ENCODE results near the gene TAS1R3. TPM values are rescaled to one million over a fixed set of nuclear protein-coding genes. Genes with fewer than 3 reads are reported as not detected.

The TAS1R3 gene
- total RNA-seq, 2 experiments from 2014 or later = 0.99 to 1.1 TPM

DNA sequence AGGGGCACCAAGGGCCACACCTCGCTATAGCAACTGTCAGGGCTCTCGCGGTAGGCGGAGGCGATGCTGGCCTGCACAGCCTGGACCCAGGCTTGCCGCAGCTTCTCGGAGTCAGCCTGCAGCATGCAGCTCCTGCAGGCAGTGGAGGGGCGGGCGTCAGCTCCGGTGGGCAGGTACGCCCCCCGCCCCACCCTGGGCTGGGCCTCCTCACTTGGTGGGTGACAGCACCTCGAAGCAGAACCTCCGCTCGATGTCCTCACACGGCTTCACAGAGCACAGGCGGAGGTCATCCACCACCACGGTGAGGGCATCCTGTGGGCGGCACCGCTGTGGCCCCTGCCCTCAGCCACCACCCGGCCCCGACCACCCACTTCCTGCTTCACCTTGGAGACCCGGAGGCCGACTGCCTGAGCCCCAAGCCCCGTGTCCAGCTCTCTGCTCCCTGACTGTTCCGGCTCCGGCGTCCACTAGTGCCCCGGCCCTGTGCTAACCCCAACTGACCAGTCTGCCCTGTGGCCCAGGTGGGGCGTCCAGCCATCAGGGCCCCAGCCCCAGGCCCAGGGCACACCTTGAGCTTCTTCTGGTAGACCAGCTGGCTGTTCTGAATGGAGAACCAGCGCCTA lies 33.2 kb upstream of the TAS1R3 start:
- intact Hi-C loops (cut with micrococcal nuclease; ENCODE audit: unreplicated experiment) = no loop called here
- CTCF ChIA-PET (ENCODE audit: unreplicated experiment) = no interaction called here
- Histone ChIP-seq H2AFZ (ENCODE audit: low read length) (no peak overlapping the region), H3K27ac (ENCODE audit: low read depth, low read length, poor library complexity, severe bottlenecking) (no peak overlapping the region), H3K9me3 (ENCODE audit: low read length) (no peaks in the 10 kb centered on the region), H3K9me2 (ENCODE audit: insufficient read depth, low read length) (no peaks in the 10 kb centered on the region), H3K79me2 (ENCODE audit: insufficient read depth, low read depth, low read length) (no peaks in the 10 kb centered on the region), H3K4me3 (ENCODE audit: low read depth, low read length, poor library complexity, severe bottlenecking) (no peak overlapping the region), H3K4me2 (ENCODE audit: low read length) (no peak overlapping the region), H4K20me1 (ENCODE audit: insufficient read depth, low read length) (no peaks in the 10 kb centered on the region), H3K4me1 (ENCODE audit: insufficient read depth, low read length, poor library complexity, severe bottlenecking) (no peaks in the 10 kb centered on the region), H3K36me3 (ENCODE audit: insufficient read depth, low read length) (no peaks in the 10 kb centered on the region)
- no peak for DNase-seq (ENCODE audit: low spot score)
- TF ChIP-seq EZH2phosphoT487 (IDR thresholded peaks at IDR 0.05; ENCODE audit: borderline replicate concordance, low read depth, low read length) = no peak
- TF ChIP-seq, protein P1, sequence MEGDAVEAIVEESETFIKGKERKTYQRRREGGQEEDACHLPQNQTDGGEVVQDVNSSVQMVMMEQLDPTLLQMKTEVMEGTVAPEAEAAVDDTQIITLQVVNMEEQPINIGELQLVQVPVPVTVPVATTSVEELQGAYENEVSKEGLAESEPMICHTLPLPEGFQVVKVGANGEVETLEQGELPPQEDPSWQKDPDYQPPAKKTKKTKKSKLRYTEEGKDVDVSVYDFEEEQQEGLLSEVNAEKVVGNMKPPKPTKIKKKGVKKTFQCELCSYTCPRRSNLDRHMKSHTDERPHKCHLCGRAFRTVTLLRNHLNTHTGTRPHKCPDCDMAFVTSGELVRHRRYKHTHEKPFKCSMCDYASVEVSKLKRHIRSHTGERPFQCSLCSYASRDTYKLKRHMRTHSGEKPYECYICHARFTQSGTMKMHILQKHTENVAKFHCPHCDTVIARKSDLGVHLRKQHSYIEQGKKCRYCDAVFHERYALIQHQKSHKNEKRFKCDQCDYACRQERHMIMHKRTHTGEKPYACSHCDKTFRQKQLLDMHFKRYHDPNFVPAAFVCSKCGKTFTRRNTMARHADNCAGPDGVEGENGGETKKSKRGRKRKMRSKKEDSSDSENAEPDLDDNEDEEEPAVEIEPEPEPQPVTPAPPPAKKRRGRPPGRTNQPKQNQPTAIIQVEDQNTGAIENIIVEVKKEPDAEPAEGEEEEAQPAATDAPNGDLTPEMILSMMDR (conservative IDR thresholded peaks at IDR 0.05; ENCODE audit: low read length) = no peak
- POLR2A ChIA-PET = no interaction called here
- BruUV-seq (replicated peaks) = no TSS peak

DNA sequence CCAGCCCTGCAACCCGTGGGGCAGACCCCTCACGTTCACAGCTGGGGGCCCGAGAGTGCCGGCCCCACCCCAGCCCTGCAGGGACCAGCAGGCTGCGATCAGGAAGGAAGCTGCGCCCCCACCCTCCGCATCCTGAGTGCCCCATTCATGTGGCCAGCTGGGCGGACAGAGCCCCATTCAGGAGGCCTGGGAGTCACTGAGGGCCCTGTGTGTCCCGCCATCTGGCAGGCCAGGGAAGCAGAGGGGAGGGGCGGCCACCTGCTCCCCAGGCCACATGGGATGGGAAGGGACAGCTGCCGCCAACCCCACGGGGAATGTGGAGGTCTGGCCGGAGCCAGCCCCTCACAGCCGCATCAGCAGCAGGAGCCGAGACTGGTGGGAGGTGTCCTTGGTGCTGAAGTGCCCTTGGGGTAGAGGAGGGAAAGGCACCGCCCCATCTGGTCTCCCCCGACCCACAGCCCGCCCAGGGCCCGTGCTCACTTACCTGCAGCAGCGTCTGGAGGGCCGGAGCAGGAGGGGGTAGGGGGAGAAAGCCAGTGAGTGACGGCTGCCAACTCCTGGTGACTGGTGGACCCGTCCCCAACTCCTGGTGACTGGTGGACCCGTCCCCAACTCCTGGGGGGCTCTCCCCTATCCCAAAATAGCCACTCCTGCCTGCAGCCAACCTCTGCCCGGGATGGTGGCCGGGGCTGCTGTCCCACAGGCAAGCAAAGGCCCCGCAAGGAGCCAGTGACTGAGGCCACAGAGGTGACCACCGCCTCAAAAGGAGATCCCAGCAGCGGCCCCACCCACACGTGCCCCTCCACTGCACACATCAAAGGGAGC lies 32.0 kb upstream of the TAS1R3 start:
- CTCF ChIA-PET (ENCODE audit: unreplicated experiment) = no interaction called here
- no peaks in the 10 kb centered on the region for H3K9me2 ChIP-seq (ENCODE audit: insufficient read depth, low read length)
- no peaks in the 10 kb centered on the region for H3K4me1 ChIP-seq (ENCODE audit: insufficient read depth, low read length, poor library complexity, severe bottlenecking)
- intact Hi-C loops (cut with micrococcal nuclease; ENCODE audit: unreplicated experiment) = no loop called here
- no peaks in the 10 kb centered on the region for H3K36me3 ChIP-seq (ENCODE audit: insufficient read depth, low read length)
- H3K27ac ChIP-seq (ENCODE audit: low read depth, low read length, poor library complexity, severe bottlenecking) = no peak overlapping the region
- TF ChIP-seq, protein P1 (conservative IDR thresholded peaks at IDR 0.05; ENCODE audit: low read length) = no peak
- no peak for TF ChIP-seq EZH2phosphoT487 (IDR thresholded peaks at IDR 0.05; ENCODE audit: borderline replicate concordance, low read depth, low read length)
- no TSS peak for BruUV-seq (replicated peaks)
- no peak for DNase-seq (ENCODE audit: low spot score)
- H4K20me1 ChIP-seq (ENCODE audit: insufficient read depth, low read length) = no peaks in the 10 kb centered on the region
- POLR2A ChIA-PET = no interaction called here
- H3K79me2 ChIP-seq (ENCODE audit: insufficient read depth, low read depth, low read length) = no peaks in the 10 kb centered on the region
- H3K4me3 ChIP-seq (ENCODE audit: low read depth, low read length, poor library complexity, severe bottlenecking) = no peak overlapping the region
- no peak overlapping the region for H3K4me2 ChIP-seq (ENCODE audit: low read length)
- no peaks in the 10 kb centered on the region for H3K9me3 ChIP-seq (ENCODE audit: low read length)
- H2AFZ ChIP-seq (ENCODE audit: low read length) = no peak overlapping the region

Measured in OCI-LY7 (cell line).